ENCODE measurements around the gene BEAN1.
"Not testable (repeated sequence)": the region's sequence is repeated elsewhere in the genome, so short reads cannot be mapped to it uniquely, and the experiment has no call there.

BEAN1 gene

GRCh38 chr16:66493490-66494401, 66.7 kb downstream of the BEAN1 start:
- H3K4me3 ChIP-seq (ENCODE audit: low read length) = no peak overlapping the region
- DNase-seq (ENCODE audit: low read depth, low spot score) = no peak

DNA sequence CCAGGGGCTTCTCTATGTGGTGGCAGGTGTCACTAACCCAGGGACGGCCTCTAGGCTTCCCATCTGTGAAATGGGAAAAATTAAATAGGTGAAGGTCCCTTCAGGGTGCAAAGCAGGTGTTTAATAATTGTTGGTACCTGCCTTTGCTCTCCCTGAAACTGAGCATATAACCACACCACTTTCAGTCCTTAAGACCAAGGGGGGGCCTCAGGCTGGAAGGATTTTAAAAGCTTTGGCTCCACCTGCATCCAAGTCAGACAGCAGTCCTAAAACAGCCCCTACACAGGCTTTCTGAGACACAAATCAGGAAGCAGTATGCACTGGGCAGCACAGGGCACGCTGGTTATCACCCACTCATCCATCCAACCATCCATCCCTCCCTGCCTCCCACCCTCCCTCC, 67.8 kb downstream of the BEAN1 start:
- DNase-seq (ENCODE audit: low read depth, low spot score) = no peak
- no peak overlapping the region for H3K4me3 ChIP-seq (ENCODE audit: low read length)

GRCh38 chr16:66495440-66495839, 68.3 kb downstream of the BEAN1 start:
- no peak overlapping the region for H3K4me3 ChIP-seq (ENCODE audit: low read length)
- DNase-seq (ENCODE audit: low read depth, low spot score) = no peak

GRCh38 chr16:66496226-66496625, 69.1 kb downstream of the BEAN1 start:
- not testable (repeated sequence) for H3K4me3 ChIP-seq (ENCODE audit: low read length); DNase-seq (ENCODE audit: low read depth, low spot score)

- not testable (repeated sequence) for DNase-seq (ENCODE audit: low read depth, low spot score); H3K4me3 ChIP-seq (ENCODE audit: low read length)
Measured at GRCh38 chr16:66497921-66498320, 70.8 kb downstream of the BEAN1 start.

GRCh38 chr16:66501563-66501962, 74.5 kb downstream of the BEAN1 start:
- not testable (repeated sequence) for H3K4me3 ChIP-seq (ENCODE audit: low read length); DNase-seq (ENCODE audit: low read depth, low spot score)

GRCh38 chr16:66502020-66502913, 75.2 kb downstream of the BEAN1 start:
- DNase-seq (ENCODE audit: low read depth, low spot score) = no peak
- H3K4me3 ChIP-seq (ENCODE audit: low read length) = no peak overlapping the region

GRCh38 chr16:66503030-66503429, 75.9 kb downstream of the BEAN1 start:
- no peak for DNase-seq (ENCODE audit: low read depth, low spot score)
- no peak overlapping the region for H3K4me3 ChIP-seq (ENCODE audit: low read length)

GRCh38 chr16:66503612-66504011, 76.5 kb downstream of the BEAN1 start:
- H3K4me3 ChIP-seq (ENCODE audit: low read length) = no peak overlapping the region
- no peak for DNase-seq (ENCODE audit: low read depth, low spot score)

DNA sequence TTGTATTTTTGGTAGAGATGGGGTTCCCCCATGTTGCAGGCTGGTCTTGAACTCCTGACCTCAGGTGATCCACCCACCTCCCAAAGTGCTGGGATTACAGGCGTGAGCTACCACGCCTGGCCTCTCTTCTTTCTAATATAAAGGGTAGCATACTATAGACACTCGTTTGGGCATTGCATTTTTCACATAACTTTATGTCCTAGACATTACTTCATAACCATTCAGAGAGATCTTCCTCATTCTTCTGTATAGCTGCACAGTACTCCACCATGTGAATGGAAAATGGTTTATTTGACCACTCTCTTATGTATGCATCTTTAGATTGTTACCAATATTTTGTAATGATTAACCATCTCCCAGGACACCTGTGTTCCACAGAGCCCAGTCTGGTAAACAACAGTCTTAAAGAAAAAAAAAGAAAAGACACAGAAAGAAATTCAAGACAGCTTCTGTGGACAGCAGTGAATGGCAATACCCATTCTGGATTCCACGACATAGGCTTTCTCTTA, 80.7 kb downstream of the BEAN1 start:
- H3K4me3 ChIP-seq (ENCODE audit: low read length) = no peak overlapping the region
- no peak for DNase-seq (ENCODE audit: low read depth, low spot score)

- no peak for DNase-seq (ENCODE audit: low read depth, low spot score)
- H3K4me3 ChIP-seq (ENCODE audit: low read length) = no peak overlapping the region
Measured at GRCh38 chr16:66508248-66508913, 81.3 kb downstream of the BEAN1 start.

DNA sequence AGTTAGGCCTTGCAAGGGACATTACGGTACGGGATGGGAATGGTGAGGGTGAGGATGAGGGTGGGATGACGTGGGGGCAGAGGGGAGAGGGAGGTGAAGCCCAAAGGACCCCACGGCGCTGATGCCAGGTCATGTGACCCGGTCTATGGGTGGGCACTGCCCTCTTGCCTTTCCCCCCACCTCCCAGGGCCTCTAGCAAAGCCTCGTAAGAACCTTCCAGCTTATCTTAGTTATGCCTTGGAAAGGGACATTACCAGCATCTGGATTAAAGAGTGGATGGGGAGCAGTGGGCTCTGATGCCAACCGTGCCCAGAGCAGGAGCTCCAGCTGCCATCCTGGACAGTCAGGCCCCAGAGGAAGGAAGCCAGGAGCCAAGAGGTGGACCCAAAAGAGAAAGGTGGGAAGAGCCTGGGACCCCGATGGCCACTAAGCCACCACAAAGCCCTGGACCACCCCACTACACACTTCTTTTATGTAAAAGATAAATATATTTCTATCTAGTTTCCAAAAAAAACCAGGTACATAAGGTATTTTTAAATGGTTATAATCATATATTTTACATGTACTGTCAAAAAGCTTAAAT, 81.9 kb downstream of the BEAN1 start:
- no peak for DNase-seq (ENCODE audit: low read depth, low spot score)
- H3K4me3 ChIP-seq (ENCODE audit: low read length) = no peak overlapping the region

- no peak overlapping the region for H3K4me3 ChIP-seq (ENCODE audit: low read length)
- DNase-seq (ENCODE audit: low read depth, low spot score) = no peak
Measured at GRCh38 chr16:66509576-66509975, 82.5 kb downstream of the BEAN1 start.

DNA sequence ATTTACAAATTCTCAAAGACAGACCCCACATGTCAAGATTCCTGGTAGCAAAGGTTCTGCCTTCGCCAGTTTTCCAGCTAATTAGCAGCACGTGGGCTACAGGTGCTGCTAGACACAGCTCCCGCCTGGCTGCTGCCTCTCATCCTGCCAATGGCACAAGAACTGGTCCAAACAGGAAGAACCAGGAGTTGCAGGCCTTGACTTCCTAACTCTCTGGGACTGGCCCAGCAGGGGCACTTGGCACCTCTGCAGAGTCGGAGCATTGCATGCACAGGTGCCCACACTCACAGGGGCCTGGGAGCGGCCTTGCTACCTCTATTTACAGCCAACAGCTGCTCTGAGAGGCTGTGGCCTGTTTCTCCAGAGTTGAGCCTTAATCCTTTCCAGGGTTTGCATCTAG, 83.2 kb downstream of the BEAN1 start:
- no peak overlapping the region for H3K4me3 ChIP-seq (ENCODE audit: low read length)
- no peak for DNase-seq (ENCODE audit: low read depth, low spot score)

DNA sequence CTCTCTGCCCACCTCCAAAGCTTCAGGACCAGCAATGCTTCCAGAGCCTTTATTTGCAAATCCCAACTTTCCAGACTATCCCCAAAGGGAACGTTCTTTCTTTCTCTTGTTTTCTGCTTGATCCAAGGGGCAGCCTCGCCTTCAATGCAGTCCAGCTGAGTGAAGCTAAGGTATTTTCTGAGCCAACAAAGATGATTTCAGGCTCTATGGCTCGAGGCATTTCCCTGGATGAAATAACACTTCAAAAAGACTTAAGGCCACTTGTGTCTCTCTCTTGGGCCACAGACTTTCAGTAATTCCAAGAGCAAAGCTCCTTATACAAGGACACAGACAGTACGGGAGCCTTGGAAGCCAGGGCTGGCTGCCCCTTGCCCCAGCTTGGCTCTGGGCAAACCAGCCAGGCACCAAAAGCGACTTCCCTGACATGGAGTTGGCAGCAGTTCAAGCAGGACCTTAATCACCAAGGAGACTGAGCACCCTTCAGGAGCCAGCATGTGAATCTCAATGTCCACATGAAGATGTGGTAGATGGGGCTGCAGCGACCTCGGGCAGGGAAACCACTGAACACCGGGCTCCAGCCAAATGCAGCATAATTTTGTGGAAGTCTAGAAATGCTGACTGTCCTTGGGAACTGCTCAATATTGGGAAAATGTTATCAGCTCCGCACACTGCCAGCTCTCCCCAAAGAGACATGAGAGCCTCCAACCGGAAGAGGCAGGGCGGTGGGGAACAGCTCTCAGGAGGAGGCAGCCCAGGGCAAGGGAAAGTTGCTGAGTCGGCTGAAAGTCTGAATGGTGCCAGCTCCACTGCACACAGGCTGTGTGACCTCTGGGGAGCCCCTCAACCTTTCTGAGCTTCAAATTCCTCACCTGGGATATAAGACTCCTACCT, 83.9 kb downstream of the BEAN1 start:
- H3K4me3 ChIP-seq (ENCODE audit: low read length) = no peak overlapping the region
- DNase-seq (ENCODE audit: low read depth, low spot score) = no peak

DNA sequence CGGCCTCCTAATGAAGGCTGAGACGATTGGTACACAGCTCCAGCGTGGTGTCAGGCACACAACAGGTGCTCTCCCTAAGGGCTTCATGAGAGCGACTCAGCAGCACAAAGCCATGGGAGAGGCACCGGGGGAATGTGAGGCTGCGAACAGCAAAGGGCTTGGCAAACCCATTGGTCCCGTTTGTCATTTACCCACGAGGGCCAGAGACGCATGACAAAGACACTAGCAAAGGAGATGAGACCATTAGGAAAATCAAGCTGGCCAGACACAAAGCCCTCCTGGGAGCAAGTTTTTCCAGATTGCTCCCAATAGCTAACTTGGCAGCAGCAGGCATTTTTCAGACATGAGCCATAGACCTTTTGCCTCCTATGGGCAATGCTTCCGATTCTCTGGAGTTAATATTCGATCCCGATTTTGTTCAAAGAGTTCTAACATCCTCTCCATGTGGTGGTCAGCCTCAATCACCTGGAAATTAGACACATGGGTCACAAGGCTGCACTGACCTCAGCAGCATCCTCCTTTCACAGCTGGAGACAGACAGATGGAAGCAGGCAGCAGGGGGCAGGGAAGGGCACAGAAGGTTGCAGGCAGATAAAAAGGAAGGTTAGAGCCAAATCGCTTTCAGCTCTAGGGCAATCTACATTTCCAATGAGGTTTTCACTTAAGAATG, 84.6 kb downstream of the BEAN1 start:
- H3K4me3 ChIP-seq (ENCODE audit: low read length) = no peak overlapping the region
- DNase-seq (ENCODE audit: low read depth, low spot score) = no peak

DNA sequence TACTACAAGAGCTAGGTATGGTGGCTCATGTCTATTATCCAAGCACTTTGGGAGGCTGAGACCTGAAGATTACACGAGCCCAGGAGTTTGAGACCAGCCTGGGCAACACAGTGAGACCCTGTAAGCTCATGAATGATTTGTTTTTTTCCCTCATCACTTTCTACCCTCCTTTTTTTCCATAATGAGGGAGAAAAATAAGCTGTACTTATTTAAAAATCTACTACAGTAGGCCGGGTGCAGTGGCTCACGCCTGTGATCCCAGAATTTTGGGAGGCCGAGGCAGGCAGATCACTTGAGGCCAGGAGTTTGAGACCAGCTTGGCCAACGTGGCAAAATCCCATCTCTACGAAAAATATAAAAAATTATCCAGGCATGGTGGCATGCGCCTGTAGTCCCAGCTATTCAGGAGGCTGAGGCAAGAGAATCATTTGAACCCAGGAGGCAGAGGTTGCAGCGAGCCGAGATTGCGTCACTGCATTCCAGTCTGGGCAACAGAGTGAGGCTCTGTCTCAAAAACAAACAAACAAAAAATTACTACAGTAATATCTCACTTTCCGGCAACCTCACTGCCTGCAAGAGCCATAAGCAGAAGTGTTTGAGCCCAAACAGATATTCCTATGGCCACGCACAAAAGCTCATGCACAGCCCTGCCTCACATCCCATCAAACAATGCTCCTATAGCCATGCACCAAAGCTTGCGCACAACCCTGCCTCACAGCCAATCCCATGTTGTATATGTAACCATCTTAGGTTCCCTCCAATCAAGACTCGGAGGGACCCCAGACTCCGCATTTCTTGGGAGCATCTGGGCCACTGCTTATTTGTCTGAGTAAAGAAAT, 85.4 kb downstream of the BEAN1 start:
- H3K4me3 ChIP-seq (ENCODE audit: low read length) = no peak overlapping the region
- DNase-seq (ENCODE audit: low read depth, low spot score) = no peak
